Pancreas (tissue), 10 donors: ENCODE data around the gene OOSP4B. TPM values are rescaled to one million over a fixed set of nuclear protein-coding genes. Genes with fewer than 3 reads are reported as not detected.
"Not testable (repeated sequence)": the region's sequence is repeated elsewhere in the genome, so short reads cannot be mapped to it uniquely, and the experiment has no call there.

Source experiments
- ATAC-seq, 4 donors: fragments of 200-7000 bp; cut with Tn5 transposase; one replicate each; pipeline versions ENCODE4 v1.8.0 to v1.9.1; 2020; ENCODE audit warnings: mild to moderate bottlenecking in 4 of 4, moderate library complexity in 4 of 4
- DNase-seq, 6 donors: peaks; one replicate each; pipeline ENCODE4 v3.0.0-alpha.2; 2020
- FAIRE-seq: peaks from 2 replicates; lab custom pipeline; 2012; peaks lifted over from hg19 to GRCh38; lab: Jason Lieb, UNC
- H3K27ac ChIP-seq, 4 donors: fragments of 200-600 bp; sonication (generic); 1 replicate in 3 of 4; 2 replicates in 1 of 4; pipeline versions ENCODE4 v1.5.0 to v1.8.0; 2020
- H3K27me3 ChIP-seq, 4 donors: fragments of 200-600 bp; one replicate each; pipeline ENCODE4 v1.8.0; 2021
- H3K36me3 ChIP-seq, 3 donors: fragments of 200-600 bp; sonication (generic) in 1 of 3; one replicate each; pipeline versions ENCODE4 v1.5.0 to v1.8.0; 2020 to 2021
- H3K4me1 ChIP-seq, 3 donors: fragments of 200-600 bp; one replicate each; pipeline ENCODE4 v1.8.0; 2021
- H3K4me3 ChIP-seq, 4 donors: fragments of 200-600 bp; sonication (generic) in 2 of 4; one replicate each; pipeline versions ENCODE4 v1.5.0 to v1.8.0; 2020 to 2021
- H3K9me3 ChIP-seq, 4 donors: fragments of 200-600 bp; one replicate each; pipeline ENCODE4 v1.8.0; 2021
- WGBS, 2 donors: extraction: QIAGEN DNeasy Blood & Tissue Kit; methylation state at CpG; one replicate each; pipeline ENCODE4 v1.1.7; 2013; 5-methylcytosine and 5-hydroxymethylcytosine counted together
- intact Hi-C, 3 donors: fragments of 100-400 bp; cut with DNase I; formaldehyde crosslinking; loops; one replicate each; pipeline versions ENCODE4 v1.11.1 to v1.14.2; 2022
- polyA plus RNA-seq, 2 donors: library from polyadenylated mRNA; stranded (reverse); fragments of 200-250 nt; gene quantifications; one replicate each; pipeline ENCODE4 v1.2.3, GENCODE V29; 2013
- total RNA-seq, 6 donors: library from RNA; stranded (reverse); fragmentation: NEBNext Ultra II Directional in 4 of 6; extraction: Animal tissue kit (Norgen Biotek cat#: 25700) in 4 of 6; gene quantifications; one replicate each; pipeline versions ENCODE4 v1.2.1 to v1.2.4, GENCODE V29; 2021 to 2023
- TF ChIP-seq, protein P1 (sequence below), 4 donors: fragments of 200-600 bp; sonication (generic) in 3 of 4; IDR thresholded peaks; one replicate each; pipeline versions ENCODE4 v1.5.0 to v1.8.0; 2021; ENCODE audit warnings: antibody characterized with exemption in 4 of 4
- donor health status: healthy with polysubstance abuse.
- donor health status: DM: no; HTN: no; CAD: no; lungs with moderate emphysema.
- donor health status: DM: no; HTN: no; CAD: no.
- donor health status: control.
- donor health status: control.
- donor health status: Bipolar disorder and iron deficiency.
- donor health status: DM: yes; HTN: yes; CAD: no.
- donor health status: DM: no; HTN: no; CAD: no.
- donor health status: DM: no; HTN: no; CAD: no.
- donor health status: DM: yes; HTN: yes; CAD: no.

Gene OOSP4B
- total and polyA plus RNA-seq, 8 donors: not detected

- H3K4me1 ChIP-seq: no peaks in the 10 kb centered on the region
- FAIRE-seq (no peak), ATAC-seq (no peak), DNase-seq (no peak)
- WGBS, 2 donors: 70 to 83% methylated on average over 4 of the region's 4 CpGs
- intact Hi-C loops: no loop called here
- no peak overlapping the region for H3K27ac ChIP-seq
- H3K36me3 ChIP-seq: no peaks in the 10 kb centered on the region
- H3K4me3 ChIP-seq: no peak overlapping the region
- H3K9me3 ChIP-seq: no peaks in the 10 kb centered on the region
- no peaks in the 10 kb centered on the region for H3K27me3 ChIP-seq
- TF ChIP-seq, protein P1, sequence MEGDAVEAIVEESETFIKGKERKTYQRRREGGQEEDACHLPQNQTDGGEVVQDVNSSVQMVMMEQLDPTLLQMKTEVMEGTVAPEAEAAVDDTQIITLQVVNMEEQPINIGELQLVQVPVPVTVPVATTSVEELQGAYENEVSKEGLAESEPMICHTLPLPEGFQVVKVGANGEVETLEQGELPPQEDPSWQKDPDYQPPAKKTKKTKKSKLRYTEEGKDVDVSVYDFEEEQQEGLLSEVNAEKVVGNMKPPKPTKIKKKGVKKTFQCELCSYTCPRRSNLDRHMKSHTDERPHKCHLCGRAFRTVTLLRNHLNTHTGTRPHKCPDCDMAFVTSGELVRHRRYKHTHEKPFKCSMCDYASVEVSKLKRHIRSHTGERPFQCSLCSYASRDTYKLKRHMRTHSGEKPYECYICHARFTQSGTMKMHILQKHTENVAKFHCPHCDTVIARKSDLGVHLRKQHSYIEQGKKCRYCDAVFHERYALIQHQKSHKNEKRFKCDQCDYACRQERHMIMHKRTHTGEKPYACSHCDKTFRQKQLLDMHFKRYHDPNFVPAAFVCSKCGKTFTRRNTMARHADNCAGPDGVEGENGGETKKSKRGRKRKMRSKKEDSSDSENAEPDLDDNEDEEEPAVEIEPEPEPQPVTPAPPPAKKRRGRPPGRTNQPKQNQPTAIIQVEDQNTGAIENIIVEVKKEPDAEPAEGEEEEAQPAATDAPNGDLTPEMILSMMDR (IDR thresholded peaks at IDR 0.05): no peak
Observed at GRCh38 chr11:59999691-60000090, 17.3 kb upstream of the OOSP4B start.

GRCh38 chr11:60003729-60004128 is 13.3 kb upstream of the OOSP4B start:
- ATAC-seq (no peak), DNase-seq (no peak), FAIRE-seq (no peak)
- no peak overlapping the region for H3K4me3 ChIP-seq
- no peak overlapping the region for H3K27ac ChIP-seq
- no peaks in the 10 kb centered on the region for H3K4me1 ChIP-seq
- TF ChIP-seq, protein P1 (IDR thresholded peaks at IDR 0.05): no peak
- H3K9me3 ChIP-seq: no peaks in the 10 kb centered on the region
- no peaks in the 10 kb centered on the region for H3K36me3 ChIP-seq
- intact Hi-C loops: no loop called here
- WGBS, 2 donors: 72 to 76% methylated on average over 2 of the region's 2 CpGs
- no peaks in the 10 kb centered on the region for H3K27me3 ChIP-seq

GRCh38 chr11:60005360-60005759 is 11.6 kb upstream of the OOSP4B start:
- Histone ChIP-seq H3K4me1 (no peaks in the 10 kb centered on the region), H3K27me3 (no peaks in the 10 kb centered on the region), H3K4me3 (no peak overlapping the region), H3K27ac (no peak overlapping the region), H3K9me3 (no peaks in the 10 kb centered on the region), H3K36me3 (no peaks in the 10 kb centered on the region)
- FAIRE-seq: no peak
- WGBS, 2 donors: 94 to 96% methylated on average over 1 of the region's 1 CpG
- TF ChIP-seq, protein P1 (IDR thresholded peaks at IDR 0.05): no peak
- no peak for DNase-seq
- ATAC-seq: no peak
- intact Hi-C loops: no loop called here

- intact Hi-C loops: no loop called here
- DNase-seq (no peak), ATAC-seq (no peak), FAIRE-seq (no peak)
- no peak overlapping the region for H3K4me3 ChIP-seq
- H3K27ac ChIP-seq: no peak overlapping the region
- no peaks in the 10 kb centered on the region for H3K36me3 ChIP-seq
- H3K9me3 ChIP-seq: no peaks in the 10 kb centered on the region
- WGBS, 2 donors: 71 to 78% methylated on average over 8 of the region's 8 CpGs
- H3K4me1 ChIP-seq: no peaks in the 10 kb centered on the region
- TF ChIP-seq, protein P1 (IDR thresholded peaks at IDR 0.05): no peak
- no peaks in the 10 kb centered on the region for H3K27me3 ChIP-seq
Observed at GRCh38 chr11:60018058-60018457, 1.1 kb downstream of the OOSP4B start.

DNA sequence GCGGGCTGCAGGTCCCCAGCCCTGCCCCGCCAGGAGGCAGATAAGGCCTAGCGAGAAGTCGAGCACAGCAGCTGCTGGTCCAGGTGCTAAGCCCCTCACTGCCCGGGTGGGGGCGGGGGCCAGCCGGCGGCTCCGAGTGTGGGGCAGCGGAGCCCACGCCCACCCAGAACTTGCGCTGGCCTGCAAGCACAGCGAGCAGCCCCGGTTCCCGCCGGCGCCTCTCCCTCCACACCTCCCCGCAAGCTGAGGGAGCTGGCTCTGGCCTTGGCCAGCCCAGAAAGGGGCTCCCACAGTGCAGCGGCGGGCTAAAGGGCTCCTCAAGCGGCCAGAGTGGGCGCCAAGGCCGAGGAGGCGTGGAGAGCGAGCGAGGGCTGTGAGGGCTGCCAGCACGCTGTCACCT is 3.4 kb downstream of the OOSP4B start:
- DNase-seq: peak in 1 of 6 donors; percentile 40
- H3K4me3 ChIP-seq, FAIRE-seq, H3K4me1 ChIP-seq, ATAC-seq, H3K27ac ChIP-seq, H3K9me3 ChIP-seq, H3K27me3 ChIP-seq, intact Hi-C loops, H3K36me3 ChIP-seq: not testable (repeated sequence)
- 92 to 94% methylated on average over 23 to 27 of the region's 27 CpGs for WGBS, 2 donors
